Measurements from ENCODE around the gene ADGRG3.
A peak's percentile ranks its signal among the peaks of the same experiment; 100 is the strongest.

ADGRG3 gene

DNA sequence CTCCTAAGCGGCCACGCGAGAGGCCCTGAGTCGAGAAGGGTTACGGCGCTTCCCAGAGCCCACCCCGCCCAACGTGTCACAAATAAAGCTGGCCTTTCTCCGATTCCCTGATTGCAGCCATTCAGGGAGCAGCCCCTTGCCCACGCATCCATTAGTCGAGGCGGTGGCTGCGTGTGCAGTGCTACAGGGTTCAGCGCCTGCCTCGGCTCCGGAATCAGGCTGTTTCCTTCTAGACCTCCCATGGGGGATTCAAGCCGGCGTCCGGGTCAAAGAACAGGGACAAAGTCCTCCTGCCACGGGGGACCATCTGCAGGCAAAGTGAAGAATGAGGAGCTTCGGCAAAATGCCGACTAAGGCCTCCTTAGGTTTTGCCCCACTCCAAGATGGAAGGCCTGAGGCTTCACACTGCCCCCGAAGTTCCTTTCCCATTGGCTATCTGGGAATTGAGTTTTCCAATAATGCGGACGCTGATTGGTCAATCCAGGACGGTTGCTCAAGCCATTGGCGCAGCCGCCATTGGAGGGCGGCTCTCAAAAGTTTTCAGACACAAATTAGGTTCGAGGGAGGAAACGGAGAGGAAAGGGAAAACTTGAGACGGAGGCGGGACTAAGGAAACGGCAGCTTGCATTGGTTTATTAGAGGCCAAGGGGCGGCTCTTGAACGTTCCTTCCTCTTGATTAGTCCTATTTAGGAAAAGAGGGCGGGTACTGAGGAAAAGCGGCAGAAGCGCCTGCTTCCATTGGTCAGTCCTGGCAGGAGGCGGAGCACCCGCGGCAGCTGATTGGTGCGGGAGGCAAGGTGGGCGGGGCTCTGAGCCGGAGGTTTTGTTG, 67.0 kb downstream of the ADGRG3 start:
- Mint-ChIP-seq H3K9me3 (peaks cover 11% of the 10 kb centered on the region), H3K36me3 (peaks cover 2% of the 10 kb centered on the region), H3K27me3 (no peaks in the 10 kb centered on the region), H3K27ac (peak overlapping the region; percentile 98), H3K4me3 (peak overlapping the region; percentile 96), H3K4me1 (peaks cover 24% of the 10 kb centered on the region)

DNA sequence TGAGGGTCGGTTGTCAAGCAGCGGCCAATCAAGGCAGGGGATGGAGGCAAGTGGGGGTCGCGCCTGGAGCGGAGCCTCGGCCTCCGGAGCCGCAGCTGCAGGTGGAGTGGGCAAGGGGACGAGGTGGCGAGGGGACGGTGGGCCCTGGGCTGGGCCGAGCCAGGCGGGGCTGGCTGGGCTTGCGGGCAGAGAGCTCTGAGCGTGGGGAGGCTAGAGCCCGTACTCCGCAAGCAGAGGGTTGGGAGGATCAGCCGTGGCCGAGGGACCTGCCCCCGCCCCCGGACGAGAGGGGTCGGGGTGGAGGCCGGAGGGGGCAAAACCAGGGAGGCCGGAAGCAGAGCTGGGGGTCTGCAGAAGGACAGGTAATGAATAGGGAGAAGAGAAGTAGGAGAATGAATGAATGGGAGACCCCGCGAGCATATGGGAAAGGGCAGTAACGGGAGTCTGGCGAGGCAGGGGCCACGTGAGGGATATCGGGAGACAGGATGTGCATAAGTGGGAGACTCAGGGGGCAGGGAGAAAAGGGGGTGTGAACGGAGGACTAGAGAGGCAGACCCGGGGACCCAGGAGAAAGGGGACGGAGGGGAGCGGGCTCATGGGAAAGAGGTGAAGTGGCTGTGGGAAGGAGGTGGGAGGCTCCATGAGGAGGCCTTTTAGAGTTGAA, 67.8 kb downstream of the ADGRG3 start, which contains the start of gene KATNB1:
KATNB1 (plus strand) TSS at position 16 of the 664 bp plus-strand sequence. CDS start 1,474 bp downstream, outside the sequence.
- Mint-ChIP-seq H3K4me3 (peak within 1 kb of the TSS; percentile 96), H3K27ac (peak within 1 kb of the TSS; percentile 98), H3K4me1 (peaks cover 24% of the 10 kb centered on the region), H3K27me3 (no peaks in the 10 kb centered on the region), H3K36me3 (peaks cover 2% of the 10 kb centered on the region), H3K9me3 (peaks cover 11% of the 10 kb centered on the region)

GRCh38 chr16:57736419-57737351, 68.6 kb downstream of the ADGRG3 start:
- Mint-ChIP-seq H3K4me1 (peaks cover 24% of the 10 kb centered on the region), H3K27me3 (no peaks in the 10 kb centered on the region), H3K36me3 (peaks cover 2% of the 10 kb centered on the region), H3K27ac (peak overlapping the region; percentile 98), H3K4me3 (peak overlapping the region; percentile 96), H3K9me3 (peaks cover 11% of the 10 kb centered on the region)

DNA sequence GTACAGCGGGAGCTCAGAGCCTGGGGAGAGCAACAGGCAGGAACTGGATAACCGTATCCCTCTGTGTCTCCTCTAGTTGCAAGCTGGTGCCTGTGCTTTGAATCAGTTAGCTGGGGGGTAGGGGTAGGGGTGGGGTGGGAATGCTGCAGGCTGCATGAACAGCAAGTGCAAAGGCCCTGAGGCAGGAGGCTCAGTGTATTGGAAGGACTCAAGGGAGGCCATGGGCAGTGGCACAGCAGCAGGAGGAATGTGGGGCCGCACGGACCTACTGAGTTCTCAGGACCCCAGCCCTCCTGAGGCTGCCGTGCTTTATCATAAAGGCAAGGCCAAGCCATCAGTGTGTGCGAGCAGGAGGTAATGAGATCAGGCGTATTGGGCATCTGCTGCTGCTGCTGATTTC, 70.7 kb downstream of the ADGRG3 start:
- Mint-ChIP-seq H3K4me1 (peaks cover 18% of the 10 kb centered on the region), H3K4me3 (no peak overlapping the region), H3K9me3 (no peaks in the 10 kb centered on the region), H3K27ac (no peak overlapping the region), H3K36me3 (no peaks in the 10 kb centered on the region), H3K27me3 (no peaks in the 10 kb centered on the region)
